Anterior cingulate cortex (tissue), 58 donors: Measurements from ENCODE around the gene EFCAB7.

Source experiments
- DNase-seq, 58 donors: peaks; one replicate each; lab custom pipeline; 2025; lab: John Stamatoyannopoulos, UW

EFCAB7 gene

DNA sequence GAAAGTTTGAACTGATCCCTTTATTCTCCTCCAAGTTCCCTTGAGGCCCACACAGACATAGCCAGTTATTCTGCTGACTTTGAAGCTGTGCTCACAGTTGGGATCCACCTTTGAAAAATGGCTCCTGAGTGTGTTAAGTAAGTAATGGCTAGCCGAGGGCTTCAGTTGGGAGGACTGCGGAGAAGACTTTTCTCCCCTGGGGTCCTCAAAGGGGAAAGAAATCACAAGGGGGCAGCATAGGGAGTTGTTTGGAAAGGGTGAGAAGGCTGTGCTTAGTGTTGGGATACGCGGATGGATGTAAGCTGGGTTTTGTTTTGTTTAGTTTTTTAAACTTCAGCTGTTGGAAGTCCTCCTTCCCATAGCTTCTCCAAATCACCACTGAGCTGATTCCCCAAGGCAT lies 78.1 kb downstream of the EFCAB7 start:
- no peak for DNase-seq

DNA sequence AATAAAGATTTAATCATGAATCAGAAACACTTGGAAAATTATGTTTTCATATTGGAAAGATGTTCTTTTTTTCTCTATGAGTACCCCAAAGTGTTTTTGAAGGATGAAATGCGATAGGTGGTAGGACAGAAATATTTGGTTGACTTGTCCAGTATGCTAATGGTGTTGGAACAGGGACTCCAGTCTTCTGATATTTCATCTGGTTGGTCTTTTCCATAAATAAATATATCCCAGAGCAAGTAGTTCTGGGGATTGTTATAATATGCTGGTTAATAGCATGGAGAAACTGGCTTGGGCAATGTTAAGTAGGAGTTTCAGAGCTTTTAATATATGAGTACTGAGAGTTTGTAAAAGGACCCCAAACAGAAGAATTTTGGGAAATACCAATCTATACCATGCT lies 78.6 kb downstream of the EFCAB7 start:
- no peak for DNase-seq

DNA sequence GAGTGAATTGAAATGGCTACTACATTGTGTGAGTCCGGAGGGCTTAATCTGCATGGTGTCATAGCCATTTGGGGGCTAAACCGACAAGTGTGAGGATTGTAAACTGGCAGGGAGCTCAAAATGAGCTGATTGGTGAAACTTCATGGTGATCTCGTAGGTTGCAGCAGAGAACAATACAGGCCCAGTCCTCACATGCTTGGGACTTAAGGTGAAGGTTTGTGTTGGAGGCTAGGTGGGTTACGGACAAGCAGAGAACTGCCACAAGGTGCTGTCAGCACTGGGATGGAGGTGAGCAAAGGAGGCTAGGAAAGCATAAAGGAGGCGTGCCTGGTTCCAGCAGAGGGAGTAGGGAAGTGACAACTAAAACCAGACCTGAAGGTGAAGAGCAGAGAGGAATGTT lies 79.3 kb downstream of the EFCAB7 start:
- no peak for DNase-seq

DNA sequence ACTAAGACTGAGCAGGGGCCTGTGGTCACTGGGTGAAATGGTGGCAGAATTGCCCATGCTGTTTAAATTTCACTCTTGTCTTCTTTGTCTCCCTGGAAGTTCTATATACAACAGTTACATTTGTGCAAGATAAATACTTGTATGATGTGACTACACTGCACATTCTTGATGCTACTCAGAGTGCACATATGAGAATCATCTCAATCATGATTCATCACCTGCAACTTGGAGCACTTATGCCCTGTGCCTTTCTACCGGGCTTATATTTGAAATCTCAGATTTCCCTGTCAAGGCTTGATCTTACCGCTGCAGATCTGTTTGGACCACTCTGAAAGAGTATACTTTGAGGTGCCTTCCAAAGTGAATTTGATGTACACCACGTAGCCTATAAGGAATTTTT lies 80.5 kb downstream of the EFCAB7 start:
- no peak for DNase-seq

DNA sequence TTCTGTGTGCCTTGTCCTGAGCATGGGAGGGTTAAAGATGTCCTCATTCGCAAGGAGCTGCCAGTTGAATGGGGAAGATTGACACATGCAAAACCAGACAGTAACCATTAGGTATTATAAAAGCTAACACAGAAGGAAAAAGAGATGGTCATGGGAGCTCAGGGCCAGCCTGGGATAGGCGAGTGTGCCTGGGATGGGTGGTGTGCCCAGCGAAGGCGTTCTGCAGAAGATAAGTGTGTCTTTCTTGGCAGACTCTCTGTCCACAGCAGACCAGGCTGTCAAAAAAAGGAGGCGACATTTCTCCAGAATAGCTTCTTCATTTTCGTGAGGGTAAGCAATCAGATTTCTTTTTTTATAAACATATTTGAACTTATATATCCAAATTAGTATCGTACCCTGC lies 84.0 kb downstream of the EFCAB7 start:
- no peak for DNase-seq

DNA sequence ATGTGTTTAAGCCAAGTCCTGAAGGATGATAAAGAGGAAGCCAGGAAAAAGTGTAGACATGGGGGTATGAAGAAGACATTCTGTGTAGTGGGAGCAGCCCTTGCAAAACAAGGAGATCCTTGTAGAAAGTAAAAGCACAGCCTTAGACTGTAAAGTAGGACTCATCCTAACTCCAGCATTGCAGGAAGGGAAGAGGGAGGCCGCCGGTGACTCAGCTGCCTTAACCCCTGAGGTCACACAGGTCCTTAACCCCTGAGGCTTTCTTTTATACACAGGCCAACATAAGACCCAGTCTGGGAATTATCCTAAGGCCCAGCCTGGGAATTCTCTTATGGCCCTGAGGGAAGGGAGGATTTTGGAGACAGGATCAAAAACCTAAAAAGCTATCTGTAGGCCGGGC lies 87.9 kb downstream of the EFCAB7 start:
- no peak for DNase-seq

DNA sequence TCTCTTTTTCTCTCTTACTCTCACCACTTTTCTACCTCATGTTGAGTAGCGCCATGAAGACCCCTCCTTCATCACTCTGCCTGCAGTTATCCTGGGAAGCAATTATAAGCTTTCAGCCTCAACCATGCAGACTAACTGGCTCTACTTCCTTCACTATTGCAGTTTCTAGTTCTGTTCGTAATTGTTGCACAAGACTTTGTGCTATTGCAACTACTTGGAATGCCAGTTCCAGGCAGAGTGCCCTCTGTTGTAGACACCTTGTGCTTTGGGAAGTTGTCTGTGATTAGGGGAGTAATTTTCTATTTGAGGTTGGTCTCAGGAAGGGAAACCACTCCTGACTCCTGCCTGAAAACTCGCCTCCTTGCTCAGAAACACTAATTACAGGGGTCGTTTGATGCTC lies 89.2 kb downstream of the EFCAB7 start:
- DNase-seq = no peak

DNA sequence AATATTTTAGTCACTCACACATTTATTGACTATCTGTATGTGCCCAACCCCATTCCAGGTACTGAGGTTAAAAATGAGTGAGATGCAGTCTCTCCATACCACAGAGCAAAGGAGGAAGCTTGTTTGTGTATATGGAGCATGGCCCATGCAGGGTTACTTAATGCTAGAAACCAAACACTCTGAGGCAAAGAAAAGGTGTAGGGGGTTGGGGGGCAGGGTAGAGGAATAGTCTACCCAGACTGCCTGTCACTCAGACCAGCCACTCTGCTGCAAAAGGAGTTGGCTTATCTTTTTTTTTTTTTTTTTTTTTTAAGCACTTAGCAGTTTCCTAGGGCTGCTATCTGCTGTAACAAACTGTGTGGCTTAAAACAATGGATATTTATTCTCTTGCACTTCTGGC lies 89.6 kb downstream of the EFCAB7 start:
- no peak for DNase-seq

DNA sequence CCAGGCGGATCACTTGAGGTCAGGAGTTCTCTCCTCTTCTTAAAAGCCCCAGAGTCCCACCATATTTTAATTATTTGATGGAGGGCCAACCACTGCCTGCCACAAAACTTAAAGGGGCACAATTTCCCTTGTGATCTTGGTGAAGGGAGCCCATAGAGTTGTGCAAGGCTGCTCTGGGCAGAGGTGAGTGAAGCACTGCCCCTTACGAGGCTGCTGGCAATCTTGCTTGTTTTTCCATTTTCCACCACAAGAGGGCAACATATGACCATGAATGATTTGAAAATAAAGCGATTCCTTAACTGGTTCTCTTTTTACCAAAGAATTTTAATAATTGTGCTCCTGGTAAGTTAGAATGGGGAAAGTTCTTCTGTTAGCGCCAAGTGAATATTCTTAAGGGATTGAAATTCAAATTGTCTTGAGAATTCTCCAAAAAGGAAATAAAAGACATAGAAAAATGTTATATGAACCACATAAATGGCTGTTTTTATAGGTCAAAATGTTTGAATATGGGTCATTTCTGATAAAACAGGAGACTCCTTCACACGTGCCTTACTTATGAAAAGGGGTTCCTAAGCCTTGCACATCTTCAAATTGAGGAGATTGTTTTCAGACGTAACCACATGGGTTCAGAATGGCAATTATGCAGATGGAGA lies 92.6 kb downstream of the EFCAB7 start:
- DNase-seq = peak in 36 of 58 donors; percentile 4 to 69 (median 20)

DNA sequence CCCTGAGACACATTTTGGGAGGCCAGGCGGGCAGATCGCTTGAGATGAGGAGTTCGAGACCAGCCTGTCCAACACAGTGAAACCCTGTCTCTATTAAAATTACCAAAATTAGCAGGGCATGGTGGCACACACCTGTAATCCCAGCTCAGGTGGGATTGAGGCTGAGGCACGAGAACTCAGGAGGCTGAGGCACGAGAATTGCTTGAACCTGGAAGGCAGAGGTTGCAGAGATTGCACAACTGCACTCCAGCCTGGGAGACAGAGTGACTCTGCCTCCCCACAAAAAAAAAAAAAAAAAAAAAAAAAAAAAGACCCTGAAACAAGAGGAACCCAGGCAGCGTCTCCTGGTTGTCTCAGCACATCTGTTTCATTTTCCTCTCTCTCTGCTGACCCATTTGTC lies 94.1 kb downstream of the EFCAB7 start:
- no peak for DNase-seq

DNA sequence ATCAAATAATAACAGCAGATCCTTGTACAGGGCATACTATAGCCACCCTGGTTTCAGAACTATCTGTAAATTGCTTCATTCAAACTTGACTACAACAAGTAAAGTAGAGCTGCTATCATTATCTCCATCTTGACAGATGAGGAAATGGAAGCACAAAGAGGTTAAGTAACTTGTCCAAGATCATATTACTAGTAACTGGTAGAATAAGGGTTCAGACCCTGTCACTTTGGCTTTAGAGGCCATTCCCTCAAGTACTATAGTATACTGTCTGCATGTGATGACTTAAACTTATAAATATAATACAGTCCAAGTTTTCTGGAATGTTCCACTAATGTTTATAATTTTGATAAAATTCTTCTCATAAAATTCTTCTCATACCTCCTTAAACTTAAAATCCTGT lies 94.7 kb downstream of the EFCAB7 start:
- DNase-seq = no peak

DNA sequence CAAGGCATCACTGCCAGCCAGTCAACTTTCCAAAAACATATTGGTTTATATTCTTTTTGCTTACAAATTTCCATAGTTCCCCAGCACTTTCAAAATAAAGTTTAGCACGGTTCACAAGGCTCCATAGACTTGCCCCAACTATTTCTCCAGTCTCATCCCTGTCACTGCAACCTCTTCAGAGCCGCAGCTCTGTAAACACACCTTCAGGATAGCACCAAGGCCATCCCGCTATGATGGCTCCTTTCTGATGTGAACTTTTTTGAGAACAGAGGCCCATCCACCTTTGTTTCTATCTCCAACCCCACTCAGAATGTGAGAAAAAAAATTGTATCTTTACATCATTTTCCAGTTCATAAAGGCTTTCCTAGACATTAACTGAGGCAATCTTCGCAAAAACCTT lies 96.2 kb downstream of the EFCAB7 start:
- no peak for DNase-seq

DNA sequence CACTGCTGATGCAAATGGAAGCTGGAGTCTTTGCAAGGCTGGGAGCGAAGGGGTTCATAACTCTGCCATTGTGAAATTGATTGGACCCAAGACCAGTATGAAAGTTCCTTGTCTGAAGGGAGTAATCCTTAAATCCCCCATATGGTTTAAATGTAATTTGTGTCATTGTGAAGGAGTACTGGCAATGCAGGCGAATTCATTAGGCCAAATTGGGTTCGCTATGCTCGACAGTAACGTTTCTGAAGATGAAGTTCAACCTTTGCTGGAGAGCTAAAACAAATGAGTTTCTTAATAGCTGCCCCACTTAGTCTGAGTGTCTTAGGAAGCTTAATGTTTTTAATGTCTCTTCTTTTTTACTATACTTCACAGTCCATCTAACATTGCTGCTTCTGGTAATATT lies 97.3 kb downstream of the EFCAB7 start:
- no peak for DNase-seq

DNA sequence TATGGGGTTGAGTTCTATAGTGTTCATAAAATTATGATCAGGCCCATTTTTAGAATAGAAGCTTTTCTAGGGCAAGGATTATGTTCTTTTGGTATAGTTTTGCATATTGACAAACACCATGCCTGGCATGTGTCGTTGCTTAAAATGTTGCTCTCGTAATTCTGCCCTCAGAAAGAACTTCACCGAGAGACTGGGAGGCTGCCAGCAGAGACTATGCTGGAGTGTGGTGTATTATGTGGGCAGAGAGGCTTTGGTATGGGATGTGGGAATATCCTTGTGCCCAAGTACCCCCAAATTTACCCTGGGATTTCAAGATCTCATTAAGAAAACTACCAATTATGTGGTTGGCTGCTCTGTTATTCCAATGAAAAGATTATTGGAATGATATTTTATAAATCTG lies 97.8 kb downstream of the EFCAB7 start:
- peak in 7 of 58 donors; percentile 2 to 25 (median 8) for DNase-seq

DNA sequence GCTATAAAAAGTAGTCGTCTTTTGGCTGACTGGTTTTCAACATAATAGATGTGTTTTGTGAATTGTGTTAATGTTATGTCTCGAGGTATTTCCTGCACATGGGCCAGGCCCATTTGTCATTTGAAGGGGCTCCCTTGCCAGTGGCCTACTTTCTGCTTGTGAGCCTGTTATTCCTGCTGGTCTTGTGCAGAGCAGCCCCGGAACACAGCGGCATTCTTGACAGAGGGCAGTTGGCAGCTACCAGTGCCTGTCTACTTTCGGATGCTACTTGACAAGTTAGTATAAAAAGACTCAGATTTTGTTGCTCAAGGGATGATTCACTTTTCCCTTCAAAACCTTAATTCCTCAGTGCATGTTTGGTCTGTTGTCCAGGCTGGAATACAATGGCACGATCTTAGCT lies 98.4 kb downstream of the EFCAB7 start:
- DNase-seq = peak in 40 of 58 donors; percentile 4 to 79 (median 36)
